H9 (cell line): ENCODE measurements around the gene KRT15. TPM values are rescaled to one million over a fixed set of nuclear protein-coding genes. Genes with fewer than 3 reads are reported as not detected.
"Not testable (repeated sequence)": the region's sequence is repeated elsewhere in the genome, so short reads cannot be mapped to it uniquely, and the experiment has no call there.

Experiments
- DNase-seq: peaks from one replicate; pipeline ENCODE4 v3.0.0-alpha.2; 2017
- H2AFZ ChIP-seq: one replicate; pipeline ENCODE4 v1.6.1; 2013; ENCODE audit warnings: mild to moderate bottlenecking, low read length, control low read depth, moderate library complexity
- H2AK5ac ChIP-seq: 2 replicates; pipeline ENCODE4 v1.6.1; 2013; ENCODE audit warnings: low read length, control low read depth, mixed read lengths; ENCODE audit not compliant: insufficient read length
- H2BK120ac ChIP-seq: one replicate; pipeline ENCODE4 v1.6.1; 2013; ENCODE audit warnings: low read depth, mild to moderate bottlenecking, low read length, control low read depth, inconsistent platforms; ENCODE audit not compliant: poor library complexity, severe bottlenecking
- H2BK12ac ChIP-seq: 2 replicates; pipeline ENCODE4 v1.6.1; 2013; ENCODE audit warnings: low read length, control low read depth, mixed read lengths, low read depth; ENCODE audit not compliant: insufficient read length
- H2BK15ac ChIP-seq: 2 replicates; pipeline ENCODE4 v1.6.1; 2013; ENCODE audit warnings: low read depth, low read length, control low read depth
- H2BK20ac ChIP-seq: one replicate; pipeline ENCODE4 v1.6.1; 2013; ENCODE audit warnings: low read depth, mild to moderate bottlenecking, low read length, control low read depth, inconsistent platforms; ENCODE audit not compliant: poor library complexity, severe bottlenecking
- H2BK5ac ChIP-seq: 2 replicates; pipeline ENCODE4 v1.6.1; 2013; ENCODE audit warnings: low read length, control low read depth, mixed read lengths; ENCODE audit not compliant: insufficient read length
- H3K14ac ChIP-seq: 2 replicates; pipeline ENCODE4 v1.6.1; 2013; ENCODE audit warnings: low read length, control low read depth; ENCODE audit not compliant: insufficient read depth
- H3K18ac ChIP-seq: 2 replicates; pipeline ENCODE4 v1.6.1; 2013; ENCODE audit warnings: low read depth, mild to moderate bottlenecking, mixed read lengths, low read length, control low read depth; ENCODE audit not compliant: insufficient read length
- H3K23ac ChIP-seq: 2 replicates; pipeline ENCODE4 v1.6.1; 2013; ENCODE audit warnings: low read length, control low read depth, mixed read lengths, low read depth; ENCODE audit not compliant: insufficient read length
- H3K23me2 ChIP-seq: 2 replicates; pipeline ENCODE4 v1.6.1; 2013; ENCODE audit warnings: low read depth, mild to moderate bottlenecking, mixed read lengths, low read length, control low read depth; ENCODE audit not compliant: insufficient read length, poor library complexity, severe bottlenecking
- H3K27ac ChIP-seq: 2 replicates; pipeline ENCODE4 v1.5.1; 2013; ENCODE audit warnings: low read length, control low read depth, mixed read lengths, low read depth; ENCODE audit not compliant: insufficient read length
- H3K27me3 ChIP-seq: 2 replicates; pipeline ENCODE4 v1.6.1; 2013; ENCODE audit warnings: low read length, control low read depth, inconsistent platforms; ENCODE audit not compliant: insufficient read depth
- H3K4ac ChIP-seq: 2 replicates; pipeline ENCODE4 v1.6.1; 2013; ENCODE audit warnings: low read depth, mild to moderate bottlenecking, control low read depth, inconsistent platforms, low read length, moderate library complexity
- H3K4me1 ChIP-seq: 2 replicates; pipeline ENCODE4 v1.6.1; 2013; ENCODE audit warnings: low read length, control low read depth, inconsistent platforms; ENCODE audit not compliant: insufficient read depth
- H3K4me2 ChIP-seq: 2 replicates; pipeline ENCODE4 v1.6.1; 2013; ENCODE audit warnings: low read length, control low read depth, mixed read lengths; ENCODE audit not compliant: insufficient read length, insufficient read depth
- H3K56ac ChIP-seq: 2 replicates; pipeline ENCODE4 v1.6.1; 2013; ENCODE audit warnings: low read depth, mild to moderate bottlenecking, mixed read lengths, low read length, control low read depth; ENCODE audit not compliant: insufficient read length
- H3K79me1 ChIP-seq: 2 replicates; pipeline ENCODE4 v1.6.1; 2013; ENCODE audit warnings: low read depth, mild to moderate bottlenecking, moderate library complexity, low read length, control low read depth, inconsistent platforms; ENCODE audit not compliant: insufficient read depth, poor library complexity, severe bottlenecking
- H3K79me2 ChIP-seq: 2 replicates; pipeline ENCODE4 v1.6.1; 2013; ENCODE audit warnings: low read length, control low read depth, inconsistent platforms; ENCODE audit not compliant: insufficient read depth
- H3K9ac ChIP-seq: 2 replicates; pipeline ENCODE4 v1.6.1; 2013; ENCODE audit warnings: low read length, control low read depth, mixed read lengths; ENCODE audit not compliant: insufficient read length; ENCODE audit errors: extremely low read depth
- H3K9me3 ChIP-seq: one replicate; pipeline ENCODE4 v1.6.1; 2013; ENCODE audit warnings: low read depth, low read length, inconsistent platforms; ENCODE audit not compliant: control insufficient read depth
- H3T11ph ChIP-seq: one replicate; pipeline ENCODE4 v1.6.1; 2013; ENCODE audit warnings: mild to moderate bottlenecking, low read length, control low read depth, inconsistent platforms
- H4K20me1 ChIP-seq: one replicate; pipeline ENCODE4 v1.6.1; 2013; ENCODE audit not compliant: control insufficient read depth, insufficient read length, insufficient read depth
- H4K5ac ChIP-seq: 2 replicates; pipeline ENCODE4 v1.6.1; 2013; ENCODE audit warnings: low read depth, mild to moderate bottlenecking, mixed read lengths, low read length, control low read depth; ENCODE audit not compliant: insufficient read length
- H4K8ac ChIP-seq: replicated peaks from 2 replicates; pipeline ENCODE4 v1.6.1; 2013; ENCODE audit warnings: low read length, control low read depth, mixed read lengths, low read depth; ENCODE audit not compliant: insufficient read length
- H4K91ac ChIP-seq: 2 replicates; pipeline ENCODE4 v1.6.1; 2013; ENCODE audit warnings: low read depth, mild to moderate bottlenecking, moderate library complexity, mixed read lengths, low read length, control low read depth; ENCODE audit not compliant: insufficient read length
- H3K27ac Mint-ChIP-seq, 3 experiments: 2 replicates in 2 of 3; 3 replicates in 1 of 3; pipeline ENCODE4 v1.8.0; 2020 to 2021; ENCODE audit warnings: mixed read lengths in 3 of 3, mild to moderate bottlenecking in 1 of 3, moderate library complexity in 1 of 3
- H3K27me3 Mint-ChIP-seq: 2 replicates; pipeline ENCODE4 v1.8.0; 2021; ENCODE audit warnings: low read depth, mild to moderate bottlenecking, moderate library complexity, mixed read lengths
- H3K36me3 Mint-ChIP-seq, 3 experiments: 2 replicates in 2 of 3; 3 replicates in 1 of 3; pipeline ENCODE4 v1.8.0; 2020 to 2021; ENCODE audit warnings: low read depth in 3 of 3, mixed read lengths in 3 of 3; ENCODE audit not compliant: insufficient read depth in 1 of 3
- H3K4me1 Mint-ChIP-seq, 2 experiments: 2 replicates each; pipeline ENCODE4 v1.8.0; 2020; ENCODE audit warnings: mixed read lengths in 2 of 2
- H3K4me3 Mint-ChIP-seq, 2 experiments: 2 replicates in 1 of 2; 3 replicates in 1 of 2; pipeline ENCODE4 v1.8.0; 2020 to 2021; ENCODE audit warnings: mild to moderate bottlenecking in 2 of 2, mixed read lengths in 2 of 2, moderate library complexity in 1 of 2
- H3K9me3 Mint-ChIP-seq, 2 experiments: 2 replicates in 1 of 2; 3 replicates in 1 of 2; pipeline ENCODE4 v1.8.0; 2020; ENCODE audit warnings: mild to moderate bottlenecking in 2 of 2, mixed read lengths in 2 of 2, moderate library complexity in 1 of 2
- CTCF ChIP-seq: fragments of 200-600 bp; sonication (generic); conservative IDR thresholded peaks from 3 replicates; pipeline ENCODE4 v1.8.0; 2021; ENCODE audit warnings: antibody characterized with exemption, mild to moderate bottlenecking
- WGBS: extraction: QIAGEN DNeasy Blood & Tissue Kit; methylation state at CpG from one replicate; pipeline ENCODE4 v1.1.7; 2013; ENCODE audit warnings: missing lambda C conversion rate, low lambda C conversion rate, mixed read lengths; ENCODE audit not compliant: insufficient read length; ENCODE audit errors: extremely low coverage; 5-methylcytosine and 5-hydroxymethylcytosine counted together
- total RNA-seq: library from RNA; stranded (reverse); gene quantifications from 2 replicates; pipeline ENCODE4 v1.2.1, GENCODE V29; 2021

Gene KRT15
- total RNA-seq, 1 experiment from 2014 or later, result 0.87 TPM

GRCh38 chr17:41544491-41544892, 25.8 kb upstream of the KRT15 start:
- TF ChIP-seq CTCF, result no peak
- Histone ChIP-seq H2BK120ac (no peak overlapping the region), H3K23me2 (no peaks in the 10 kb centered on the region), H4K5ac (no peak overlapping the region), H3T11ph (no peak overlapping the region), H3K27me3 (no peaks in the 10 kb centered on the region), H4K8ac (no peak overlapping the region), H2BK20ac (no peak overlapping the region), H2BK5ac (no peak overlapping the region), H2BK12ac (no peak overlapping the region), H3K4me2 (no peak overlapping the region), H4K20me1 (no peaks in the 10 kb centered on the region), H3K56ac (no peak overlapping the region), H3K27ac (no peak overlapping the region), H4K91ac (no peak overlapping the region), H3K23ac (no peak overlapping the region), H3K9ac (no peak overlapping the region), H3K4me1 (no peaks in the 10 kb centered on the region), H2AFZ (no peak overlapping the region), H3K4ac (no peak overlapping the region), H3K79me2 (no peaks in the 10 kb centered on the region), H2BK15ac (no peak overlapping the region), H2AK5ac (no peak overlapping the region), H3K9me3 (no peaks in the 10 kb centered on the region), H3K14ac (no peak overlapping the region), H3K79me1 (no peaks in the 10 kb centered on the region), H3K18ac (no peak overlapping the region)
- Mint-ChIP-seq H3K9me3 (peaks cover 3 to 13% of the 10 kb centered on the region in 2 experiments; a peak in 4 of 5 replicates), H3K27me3 (peaks cover 17% of the 10 kb centered on the region), H3K4me3 (peak overlapping the region in 1 of 2 experiments; percentile 41; a peak in 1 of 5 replicates), H3K4me1 (peaks cover 45 to 56% of the 10 kb centered on the region in 2 experiments), H3K36me3 (peaks cover 0 to 13% (median 1%) of the 10 kb centered on the region in 3 experiments; a peak in 4 of 7 replicates), H3K27ac (peak overlapping the region; percentile 17 to 91 (median 68); a peak in 3 of 7 replicates)
- no peak for DNase-seq
- no CpG with 5 or more reads among the region's 5 CpGs for WGBS

- not testable (repeated sequence) for H2BK120ac ChIP-seq, H4K5ac ChIP-seq, H3K79me1 ChIP-seq, H4K8ac ChIP-seq, H3T11ph ChIP-seq, H3K9me3 ChIP-seq, H3K27ac Mint-ChIP-seq, H2BK5ac ChIP-seq, H3K23me2 ChIP-seq, H3K27me3 ChIP-seq, H3K14ac ChIP-seq, H2BK15ac ChIP-seq, H2BK12ac ChIP-seq, H3K4me3 Mint-ChIP-seq, H2BK20ac ChIP-seq, H3K4ac ChIP-seq, H3K4me2 ChIP-seq, H3K18ac ChIP-seq, H3K56ac ChIP-seq, H3K23ac ChIP-seq, H3K79me2 ChIP-seq, H4K91ac ChIP-seq, H3K27ac ChIP-seq, H3K4me1 ChIP-seq, H2AK5ac ChIP-seq, H3K9ac ChIP-seq, DNase-seq, H2AFZ ChIP-seq, H4K20me1 ChIP-seq
- Mint-ChIP-seq H3K27me3 (peaks cover 12% of the 10 kb centered on the region), H3K36me3 (peaks cover 0 to 13% (median 1%) of the 10 kb centered on the region in 3 experiments; a peak in 4 of 7 replicates), H3K9me3 (peaks cover 3 to 13% of the 10 kb centered on the region in 2 experiments; a peak in 4 of 5 replicates), H3K4me1 (peaks cover 45 to 59% of the 10 kb centered on the region in 2 experiments)
- WGBS, result no CpG with 5 or more reads among the region's 10 CpGs
Observed at GRCh38 chr17:41542786-41543185, 24.1 kb upstream of the KRT15 start.
